AG09319 (cell line): ENCODE data around the gene JAML.

Source experiments
- DNase-seq: peaks from one replicate; pipeline ENCODE4 v3.0.0-alpha.2; 2010; ENCODE audit warnings: low read depth; ENCODE audit errors: extremely low read depth
- TF ChIP-seq, protein P1 (sequence below): IDR thresholded peaks from 2 replicates; pipeline ENCODE4 v1.5.1; 2011; ENCODE audit warnings: low read depth, mild to moderate bottlenecking, inconsistent platforms, low read length, moderate library complexity

JAML gene

DNA sequence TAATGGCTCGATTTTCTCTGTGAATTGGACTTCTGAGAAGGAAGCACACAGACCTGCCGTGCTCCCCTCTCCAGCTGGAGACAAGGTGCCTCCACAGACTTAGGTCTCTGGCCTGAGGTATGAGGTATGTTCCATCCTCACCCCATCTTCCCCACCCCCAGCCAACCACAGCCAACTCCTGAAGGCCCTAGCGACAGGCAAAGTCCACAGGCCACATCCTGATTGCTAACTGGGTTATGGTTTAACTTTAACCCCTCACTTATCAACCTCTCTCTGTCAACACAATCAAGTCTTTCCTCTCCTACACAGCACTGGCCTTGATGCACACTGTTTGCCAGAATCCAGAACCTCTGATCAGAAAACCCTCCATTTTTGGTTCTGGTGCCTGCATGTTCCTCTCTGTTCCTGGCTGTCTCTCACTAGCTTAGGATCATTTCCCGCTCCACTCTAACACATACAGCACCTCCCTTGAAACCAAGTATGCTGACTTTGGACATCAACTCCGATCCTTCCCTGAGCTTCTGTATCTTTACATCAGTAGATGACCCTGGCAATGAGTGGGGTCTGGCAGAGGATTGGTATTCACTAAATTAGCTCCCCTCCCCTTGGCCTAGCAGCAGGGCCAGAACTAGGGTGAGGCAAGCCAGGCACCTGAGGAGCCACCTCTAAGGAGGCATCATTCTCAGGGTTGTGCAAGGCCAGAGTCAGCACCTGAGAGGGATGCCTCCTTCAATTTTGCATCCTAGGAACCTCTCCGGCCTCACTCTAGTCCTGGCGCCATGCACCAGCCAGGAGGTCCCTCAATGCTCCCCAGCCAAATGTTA, 22.0 kb downstream of the JAML start:
- TF ChIP-seq, protein P1, sequence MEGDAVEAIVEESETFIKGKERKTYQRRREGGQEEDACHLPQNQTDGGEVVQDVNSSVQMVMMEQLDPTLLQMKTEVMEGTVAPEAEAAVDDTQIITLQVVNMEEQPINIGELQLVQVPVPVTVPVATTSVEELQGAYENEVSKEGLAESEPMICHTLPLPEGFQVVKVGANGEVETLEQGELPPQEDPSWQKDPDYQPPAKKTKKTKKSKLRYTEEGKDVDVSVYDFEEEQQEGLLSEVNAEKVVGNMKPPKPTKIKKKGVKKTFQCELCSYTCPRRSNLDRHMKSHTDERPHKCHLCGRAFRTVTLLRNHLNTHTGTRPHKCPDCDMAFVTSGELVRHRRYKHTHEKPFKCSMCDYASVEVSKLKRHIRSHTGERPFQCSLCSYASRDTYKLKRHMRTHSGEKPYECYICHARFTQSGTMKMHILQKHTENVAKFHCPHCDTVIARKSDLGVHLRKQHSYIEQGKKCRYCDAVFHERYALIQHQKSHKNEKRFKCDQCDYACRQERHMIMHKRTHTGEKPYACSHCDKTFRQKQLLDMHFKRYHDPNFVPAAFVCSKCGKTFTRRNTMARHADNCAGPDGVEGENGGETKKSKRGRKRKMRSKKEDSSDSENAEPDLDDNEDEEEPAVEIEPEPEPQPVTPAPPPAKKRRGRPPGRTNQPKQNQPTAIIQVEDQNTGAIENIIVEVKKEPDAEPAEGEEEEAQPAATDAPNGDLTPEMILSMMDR, result no peak
- DNase-seq, result no peak

DNA sequence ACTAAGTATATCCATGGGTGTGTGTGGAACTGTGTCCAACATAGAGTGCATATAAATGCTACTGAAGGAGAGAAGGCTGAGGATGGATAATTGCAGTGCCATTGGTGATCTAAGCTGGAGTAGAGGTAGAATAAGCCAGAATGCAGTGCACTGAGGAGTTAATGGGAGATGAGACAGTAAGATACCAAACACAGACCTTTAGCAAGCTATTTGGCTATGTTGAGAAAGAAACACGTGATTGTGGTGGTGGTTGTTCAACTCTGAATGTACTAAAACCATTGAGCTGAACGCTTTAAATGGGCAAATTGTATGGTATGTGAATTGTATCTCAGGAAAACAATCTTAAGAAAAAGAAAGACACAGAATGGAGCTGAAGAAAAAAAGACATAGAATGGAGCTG, 22.8 kb downstream of the JAML start:
- TF ChIP-seq, protein P1, result no peak
- DNase-seq, result no peak

GRCh38 chr11:118200901-118201680, 23.7 kb downstream of the JAML start:
- no peak for DNase-seq
- TF ChIP-seq, protein P1, result no peak

DNA sequence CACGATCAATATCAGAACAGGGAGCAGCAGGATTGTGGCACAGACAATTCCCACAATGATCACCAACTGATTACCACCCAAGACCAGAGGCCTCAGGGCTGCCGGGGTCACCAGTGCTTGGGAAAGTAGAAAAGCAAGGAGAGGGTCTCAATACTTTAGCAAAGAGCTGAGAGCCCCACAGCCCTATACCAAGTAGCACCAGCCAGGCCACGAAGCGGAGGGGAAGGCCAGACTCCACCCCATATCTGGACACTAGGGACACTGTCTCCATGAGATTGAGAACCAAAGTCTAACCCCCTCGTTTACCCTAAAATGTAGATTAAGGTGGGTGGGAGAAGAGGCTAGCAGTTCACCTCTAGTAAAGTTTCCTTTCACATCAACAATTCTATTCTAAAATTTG, 24.3 kb downstream of the JAML start:
- TF ChIP-seq, protein P1, result no peak
- DNase-seq, result no peak

- TF ChIP-seq, protein P1, result no peak
Measured at GRCh38 chr11:118199135-118199534, 25.7 kb downstream of the JAML start.

DNA sequence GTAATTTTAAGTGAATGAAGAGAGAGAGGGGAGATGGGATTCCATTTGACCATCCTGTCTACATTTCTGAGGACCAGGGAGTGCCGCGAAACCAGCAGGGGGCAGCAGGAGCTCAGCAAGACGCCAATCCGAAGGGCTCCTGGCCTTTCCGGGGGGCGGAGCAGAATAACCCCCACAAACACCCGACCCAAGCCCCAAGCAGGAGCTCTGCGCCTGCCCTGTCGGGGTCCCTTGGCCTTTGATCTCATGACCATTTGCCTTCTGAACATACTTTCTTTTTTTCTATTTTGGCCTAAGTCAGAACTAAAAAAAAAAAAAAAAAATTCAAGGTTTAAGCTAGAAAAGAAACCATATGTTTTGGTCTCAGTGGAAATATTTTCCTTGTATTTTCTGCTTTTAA, 26.4 kb downstream of the JAML start:
- DNase-seq, result peak; percentile 11
- TF ChIP-seq, protein P1, result peak; percentile 90

More at GRCh38 chr11:118199135-118199534, 25.7 kb downstream of the JAML start:
- no peak for DNase-seq
